PC-9 (cell line): ENCODE data around the gene ATXN1. TPM values are rescaled to one million over a fixed set of nuclear protein-coding genes. Genes with fewer than 3 reads are reported as not detected.

Source experiments
- BruUV-seq: library from RNA; stranded (reverse); fragments of 400-500 nt; replicated peaks from 2 replicates; lab custom pipeline; 2021; lab: Mats Ljungman, UMichigan
- CTCF ChIA-PET: fragments of 300-600 bp; sonication (Branson Sonifier 250); formaldehyde crosslinking; loops from one replicate; lab custom pipeline; 2022; ENCODE audit warnings: antibody characterized with exemption; lab: Charles Lee
- POLR2A ChIA-PET: fragments of 300-600 bp; sonication (Branson Sonifier 250); formaldehyde crosslinking; loops from one replicate; lab custom pipeline; 2022; ENCODE audit warnings: antibody characterized with exemption; ENCODE audit not compliant: unreplicated experiment; lab: Charles Lee
- DNase-seq, 2 experiments: peaks; one replicate each; pipeline versions ENCODE4 v3.0.0 to v3.0.0-alpha.2; 2015 to 2022; ENCODE audit warnings: mixed read lengths in 1 of 2
- H2AFZ ChIP-seq: fragments of 200-600 bp; sonication (generic); 2 replicates; pipeline ENCODE4 v1.8.1; 2017; ENCODE audit warnings: antibody characterized with exemption
- H3F3A ChIP-seq: fragments of 200-600 bp; sonication (generic); 2 replicates; pipeline ENCODE4 v1.8.1; 2017; ENCODE audit warnings: antibody characterized with exemption, mild to moderate bottlenecking, low read depth; ENCODE audit not compliant: insufficient read depth
- H3K27ac ChIP-seq: fragments of 200-600 bp; sonication (generic); 2 replicates; pipeline ENCODE4 v1.6.1; 2016; ENCODE audit warnings: mixed run types
- H3K27me3 ChIP-seq: fragments of 200-600 bp; sonication (generic); 2 replicates; pipeline ENCODE4 v1.6.1; 2016; ENCODE audit warnings: low read depth, mixed run types; ENCODE audit not compliant: insufficient read depth
- H3K36me3 ChIP-seq: fragments of 200-600 bp; sonication (generic); 2 replicates; pipeline ENCODE4 v1.6.1; 2016; ENCODE audit warnings: low read depth, mixed run types
- H3K4me1 ChIP-seq: fragments of 200-600 bp; sonication (generic); replicated peaks from 2 replicates; pipeline ENCODE4 v1.6.1; 2016; ENCODE audit warnings: mixed run types; ENCODE audit not compliant: insufficient read depth
- H3K4me2 ChIP-seq: fragments of 200-600 bp; sonication (generic); 2 replicates; pipeline ENCODE4 v1.6.1; 2017; ENCODE audit warnings: mixed run types
- H3K4me3 ChIP-seq: fragments of 200-600 bp; sonication (generic); 2 replicates; pipeline ENCODE4 v1.6.1; 2016; ENCODE audit warnings: mixed run types
- H3K79me2 ChIP-seq: fragments of 200-600 bp; sonication (generic); 2 replicates; pipeline ENCODE4 v1.6.1; 2017; ENCODE audit warnings: low read depth, mixed run types
- H3K9me2 ChIP-seq: fragments of 200-600 bp; sonication (generic); 2 replicates; pipeline ENCODE4 v1.8.1; 2017; ENCODE audit warnings: mild to moderate bottlenecking; ENCODE audit not compliant: insufficient read depth
- H3K9me3 ChIP-seq: fragments of 200-600 bp; sonication (generic); 2 replicates; pipeline ENCODE4 v1.8.1; 2016; ENCODE audit warnings: low read depth; ENCODE audit not compliant: insufficient read depth
- H4K20me1 ChIP-seq: fragments of 200-600 bp; sonication (generic); 2 replicates; pipeline ENCODE4 v1.8.1; 2017; ENCODE audit not compliant: insufficient read depth
- CTCF ChIP-seq: fragments of 200-600 bp; sonication (generic); conservative IDR thresholded peaks from 2 replicates; pipeline ENCODE4 v1.6.1; 2017; ENCODE audit warnings: mixed run types, antibody characterized with exemption, mild to moderate bottlenecking, moderate library complexity
- EZH2 ChIP-seq: fragments of 200-600 bp; sonication (generic); IDR thresholded peaks from 2 replicates; pipeline ENCODE4 v1.8.0; 2017; ENCODE audit warnings: antibody characterized with exemption, low read depth
- intact Hi-C: fragments of 100-400 bp; cut with micrococcal nuclease; formaldehyde crosslinking; loops from one replicate; pipeline ENCODE4 v1.10.0; 2022; ENCODE audit not compliant: unreplicated experiment
- total RNA-seq: library from RNA; stranded (reverse); gene quantifications from 2 replicates; pipeline ENCODE4 v1.2.3, GENCODE V29; 2021

ATXN1 gene
- total RNA-seq, 1 experiment from 2014 or later = 42.7 TPM

DNA sequence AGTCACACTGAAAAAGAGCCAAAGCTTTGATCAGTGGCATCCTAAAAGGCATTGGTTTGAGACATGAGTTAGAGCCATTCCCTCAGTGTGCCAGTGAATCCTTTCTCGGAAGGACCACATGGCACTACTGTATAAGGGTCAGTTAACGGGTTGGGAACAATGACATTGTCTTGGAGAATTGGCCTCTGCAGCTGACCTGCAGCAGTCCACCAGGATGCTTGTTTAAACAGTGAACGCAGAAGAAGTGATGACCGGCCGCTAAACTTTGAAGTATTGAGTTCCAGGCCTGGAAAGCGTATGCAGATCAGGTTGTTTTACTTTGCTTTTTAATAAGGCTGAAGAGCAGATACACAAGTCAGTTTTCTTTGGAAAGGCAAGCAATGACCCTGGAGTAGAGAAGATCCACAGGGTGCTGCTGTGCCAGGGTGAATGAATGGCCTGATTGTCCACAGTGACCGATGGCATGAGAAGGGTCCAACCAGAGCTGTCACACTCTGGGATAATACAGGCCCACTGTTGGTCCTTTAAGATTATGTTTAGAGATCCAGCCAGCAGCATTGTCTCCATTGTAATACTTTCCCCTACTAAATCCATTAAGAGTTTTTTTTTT, 465.1 kb downstream of the ATXN1 start:
- CTCF ChIA-PET = interaction anchor here (0.7 kb wide), 1 partner anchor 58 kb away, joined by 6 read pairs; no protein-coding TSS in a partner anchor
- no peak overlapping the region for H3K27ac ChIP-seq
- no peak overlapping the region for H3K4me2 ChIP-seq
- no peaks in the 10 kb centered on the region for H3K9me2 ChIP-seq
- no peak overlapping the region for H2AFZ ChIP-seq
- no peaks in the 10 kb centered on the region for H4K20me1 ChIP-seq
- no peak for DNase-seq
- POLR2A ChIA-PET = no interaction called here
- H3K27me3 ChIP-seq = no peaks in the 10 kb centered on the region
- no peaks in the 10 kb centered on the region for H3K79me2 ChIP-seq
- no TSS peak for BruUV-seq
- H3K36me3 ChIP-seq = no peaks in the 10 kb centered on the region
- H3K4me3 ChIP-seq = no peak overlapping the region
- no peaks in the 10 kb centered on the region for H3K4me1 ChIP-seq
- TF ChIP-seq CTCF (no peak), EZH2 (no peak)
- no peaks in the 10 kb centered on the region for H3F3A ChIP-seq
- H3K9me3 ChIP-seq = no peaks in the 10 kb centered on the region
- intact Hi-C loops = no loop called here

DNA sequence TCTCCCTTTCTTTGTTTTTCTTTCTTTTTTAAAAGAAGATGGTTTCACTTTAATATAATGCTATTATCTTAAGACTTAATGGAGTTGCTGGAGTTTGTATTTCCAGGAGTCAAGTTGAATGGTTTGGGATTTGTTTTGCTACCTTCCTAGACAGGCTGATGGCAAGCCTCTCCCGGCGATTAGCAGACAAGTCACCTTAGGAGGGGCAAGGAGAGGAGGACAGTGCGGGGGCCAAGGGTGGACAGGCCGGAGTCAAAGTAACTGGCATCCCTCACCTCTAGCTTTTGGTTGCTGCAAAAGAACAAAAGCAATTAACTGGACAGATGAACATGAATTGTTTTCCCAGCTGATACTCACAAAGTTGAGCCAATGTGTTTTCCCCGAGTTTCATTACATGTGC, 465.8 kb downstream of the ATXN1 start:
- Histone ChIP-seq H2AFZ (no peak overlapping the region), H4K20me1 (no peaks in the 10 kb centered on the region), H3K27me3 (peaks cover 3% of the 10 kb centered on the region; the same call in 1 of the 2 replicates), H3F3A (no peaks in the 10 kb centered on the region), H3K27ac (no peak overlapping the region), H3K4me2 (no peak overlapping the region), H3K79me2 (no peaks in the 10 kb centered on the region), H3K9me2 (no peaks in the 10 kb centered on the region), H3K4me3 (no peak overlapping the region), H3K4me1 (no peaks in the 10 kb centered on the region), H3K36me3 (no peaks in the 10 kb centered on the region), H3K9me3 (no peaks in the 10 kb centered on the region)
- ChIA-PET CTCF (no interaction called here), POLR2A (no interaction called here)
- TF ChIP-seq CTCF (no peak), EZH2 (no peak)
- no peak for DNase-seq
- BruUV-seq = no TSS peak
- intact Hi-C loops = no loop called here

DNA sequence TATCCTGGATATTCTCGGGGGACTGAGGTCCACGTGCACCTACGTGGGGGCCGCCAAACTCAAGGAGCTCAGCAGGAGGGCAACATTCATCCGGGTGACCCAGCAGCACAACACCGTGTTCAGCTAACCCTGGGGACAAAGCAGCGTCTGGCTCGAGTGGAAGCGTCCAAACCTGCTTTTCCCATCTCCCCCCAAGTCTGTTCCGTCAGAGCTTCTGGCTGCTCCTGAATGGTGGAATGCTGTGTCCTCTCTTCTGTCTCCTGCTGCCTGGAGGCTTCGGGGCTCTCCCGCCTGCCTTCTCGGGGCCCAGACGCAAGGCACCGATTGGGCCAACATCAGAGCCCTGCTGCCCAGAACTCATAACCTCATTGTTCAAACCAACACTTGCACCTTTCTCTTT, 466.2 kb downstream of the ATXN1 start:
- ChIA-PET CTCF (interaction anchor here (0.6 kb wide), 1 partner anchor 12 kb away, joined by 3 read pairs; no protein-coding TSS in a partner anchor), POLR2A (no interaction called here)
- H3K9me2 ChIP-seq = no peaks in the 10 kb centered on the region
- H3K4me1 ChIP-seq = no peaks in the 10 kb centered on the region
- peaks cover 3% of the 10 kb centered on the region; the same call in 1 of the 2 replicates for H3K27me3 ChIP-seq
- no peaks in the 10 kb centered on the region for H3K36me3 ChIP-seq
- no peaks in the 10 kb centered on the region for H3K9me3 ChIP-seq
- H3K79me2 ChIP-seq = no peaks in the 10 kb centered on the region
- no peak for DNase-seq
- H3K4me2 ChIP-seq = no peak overlapping the region
- no peak overlapping the region for H2AFZ ChIP-seq
- H3K27ac ChIP-seq = no peak overlapping the region
- no TSS peak for BruUV-seq
- no peak overlapping the region for H3K4me3 ChIP-seq
- TF ChIP-seq EZH2 = no peak
- no peak for TF ChIP-seq CTCF
- no peaks in the 10 kb centered on the region for H4K20me1 ChIP-seq
- intact Hi-C loops = no loop called here
- no peaks in the 10 kb centered on the region for H3F3A ChIP-seq
